Mucosa of stomach (tissue), 1 donor: ENCODE data around the gene TM7SF3.
"Not testable (repeated sequence)": the region's sequence is repeated elsewhere in the genome, so short reads cannot be mapped to it uniquely, and the experiment has no call there.

Experiments used
- H3K27me3 ChIP-seq: one replicate; pipeline ENCODE4 v1.7.0; 2013; ENCODE audit warnings: mild to moderate bottlenecking, low read length; ENCODE audit not compliant: control insufficient read depth, insufficient read depth
- H3K36me3 ChIP-seq: one replicate; pipeline ENCODE4 v1.7.0; 2013; ENCODE audit warnings: low read length; ENCODE audit not compliant: control insufficient read depth, insufficient read depth
- H3K4me1 ChIP-seq: one replicate; pipeline ENCODE4 v1.7.0; 2013; ENCODE audit warnings: mild to moderate bottlenecking, low read length; ENCODE audit not compliant: control insufficient read depth, insufficient read depth
- H3K4me3 ChIP-seq: one replicate; pipeline ENCODE4 v1.7.0; 2013; ENCODE audit warnings: low read length
- H3K9ac ChIP-seq: one replicate; pipeline ENCODE4 v1.7.0; 2013; ENCODE audit warnings: mild to moderate bottlenecking, low read length, moderate library complexity
- H3K9me3 ChIP-seq: one replicate; pipeline ENCODE4 v1.7.0; 2013; ENCODE audit warnings: mild to moderate bottlenecking, low read length, moderate library complexity; ENCODE audit not compliant: control insufficient read depth
- donor health status: Pancreatic carcinoma.

TM7SF3 gene

DNA sequence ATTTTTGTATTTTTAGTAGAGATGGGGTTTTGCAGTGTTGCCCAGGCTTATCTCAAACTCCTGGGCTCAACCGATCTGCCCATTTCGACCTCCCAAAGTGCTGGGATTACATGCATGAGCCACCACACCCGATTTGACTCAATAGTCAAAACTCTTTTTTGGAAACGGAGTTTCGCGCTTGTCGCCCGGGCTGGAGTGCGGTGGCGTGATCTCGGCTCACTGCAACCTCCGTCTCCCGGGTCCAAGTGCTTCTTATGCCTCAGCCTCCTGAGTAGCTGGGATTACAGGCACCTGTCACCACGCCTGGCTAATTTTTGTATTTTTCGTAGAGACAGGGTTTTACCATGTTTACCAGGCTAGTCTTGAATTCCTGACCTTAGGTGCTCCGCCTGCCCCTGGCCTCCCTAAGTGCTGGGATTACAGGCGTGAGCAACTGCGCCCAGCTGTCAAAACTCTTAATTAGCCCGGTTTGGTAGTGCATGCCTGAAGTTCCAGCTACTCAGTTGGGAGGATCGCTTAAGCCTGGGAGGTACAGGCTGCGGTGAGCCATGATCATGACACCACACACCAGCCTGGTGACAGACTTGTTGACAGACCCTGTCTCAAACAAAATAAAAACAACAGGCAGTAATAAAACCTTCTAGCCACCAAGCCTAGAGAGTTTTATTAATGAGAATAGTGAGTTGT, 20.6 kb upstream of the TM7SF3 start:
- no peaks in the 10 kb centered on the region for H3K9me3 ChIP-seq
- no peak overlapping the region for H3K4me3 ChIP-seq
- no peaks in the 10 kb centered on the region for H3K4me1 ChIP-seq
- peaks cover 12% of the 10 kb centered on the region for H3K36me3 ChIP-seq
- no peaks in the 10 kb centered on the region for H3K27me3 ChIP-seq
- H3K9ac ChIP-seq, result no peak overlapping the region

DNA sequence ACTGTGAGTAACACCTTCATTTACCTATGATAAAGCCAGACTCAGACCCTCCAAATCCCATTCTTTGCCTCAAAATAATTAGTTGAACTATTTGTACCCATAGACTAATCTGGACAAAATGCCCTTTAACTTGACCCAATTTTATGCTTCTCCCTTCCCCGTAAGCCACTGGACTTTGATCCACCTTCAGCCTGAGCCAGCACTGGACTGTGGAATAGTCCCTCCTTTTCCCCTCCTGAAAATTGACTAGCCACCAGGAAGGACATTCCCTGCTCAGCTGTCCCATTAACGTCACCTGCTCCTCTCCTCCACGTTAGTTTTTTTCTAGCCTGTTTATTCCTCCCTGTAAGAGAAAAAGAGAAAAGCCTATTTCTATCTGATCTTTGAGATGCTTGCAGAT, 18.5 kb upstream of the TM7SF3 start:
- Histone ChIP-seq H3K9me3 (no peaks in the 10 kb centered on the region), H3K27me3 (no peaks in the 10 kb centered on the region), H3K9ac (no peak overlapping the region), H3K4me1 (no peaks in the 10 kb centered on the region), H3K36me3 (peaks cover 17% of the 10 kb centered on the region), H3K4me3 (no peak overlapping the region)

DNA sequence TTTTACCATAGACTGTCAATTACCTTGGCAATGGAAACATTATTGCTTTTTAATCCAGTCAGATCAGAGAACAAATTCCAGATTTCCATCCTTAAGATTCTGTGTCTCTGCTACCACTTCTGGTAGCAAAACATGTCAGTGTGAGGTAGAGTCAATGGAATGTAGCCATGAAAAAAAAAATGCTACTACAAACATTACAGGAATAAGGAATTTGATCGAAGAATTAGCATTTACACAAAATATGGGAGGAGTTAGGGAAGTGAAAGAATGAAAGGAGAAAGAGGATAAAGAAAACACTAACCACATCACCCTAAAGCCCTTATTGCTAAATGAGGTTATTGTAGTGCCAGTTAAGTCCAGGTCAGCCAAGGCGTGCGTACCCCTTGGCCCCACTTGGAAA, 17.3 kb upstream of the TM7SF3 start:
- Histone ChIP-seq H3K36me3 (peaks cover 17% of the 10 kb centered on the region), H3K27me3 (no peaks in the 10 kb centered on the region)

DNA sequence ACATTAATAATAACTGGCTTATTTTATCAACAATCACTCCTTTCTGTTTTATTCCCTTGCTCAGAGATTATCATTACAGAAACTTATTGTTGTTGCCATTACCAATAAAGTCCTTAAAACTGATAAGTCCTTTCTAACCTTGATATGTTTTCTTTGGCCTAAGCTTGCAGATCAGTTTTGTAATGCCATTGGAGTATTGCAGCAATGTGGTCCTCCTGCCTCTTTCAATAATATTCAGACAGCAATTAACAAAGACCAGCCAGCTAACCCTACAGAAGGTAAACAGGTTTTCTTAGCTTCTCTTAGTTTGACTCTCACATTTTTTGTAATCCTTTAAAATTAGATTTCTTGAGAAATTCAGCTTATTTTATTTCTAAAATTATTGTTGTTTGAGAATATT, 12.1 kb upstream of the TM7SF3 start:
- Histone ChIP-seq H3K4me1 (peaks cover 14% of the 10 kb centered on the region), H3K9ac (no peak overlapping the region), H3K9me3 (no peaks in the 10 kb centered on the region), H3K4me3 (no peak overlapping the region), H3K27me3 (no peaks in the 10 kb centered on the region), H3K36me3 (peaks cover 5% of the 10 kb centered on the region)

More for the DNA sequence above, 17.3 kb upstream of the TM7SF3 start:
- no peaks in the 10 kb centered on the region for H3K9me3 ChIP-seq
- no peak overlapping the region for H3K4me3 ChIP-seq
- H3K4me1 ChIP-seq, result no peaks in the 10 kb centered on the region
- H3K9ac ChIP-seq, result no peak overlapping the region

DNA sequence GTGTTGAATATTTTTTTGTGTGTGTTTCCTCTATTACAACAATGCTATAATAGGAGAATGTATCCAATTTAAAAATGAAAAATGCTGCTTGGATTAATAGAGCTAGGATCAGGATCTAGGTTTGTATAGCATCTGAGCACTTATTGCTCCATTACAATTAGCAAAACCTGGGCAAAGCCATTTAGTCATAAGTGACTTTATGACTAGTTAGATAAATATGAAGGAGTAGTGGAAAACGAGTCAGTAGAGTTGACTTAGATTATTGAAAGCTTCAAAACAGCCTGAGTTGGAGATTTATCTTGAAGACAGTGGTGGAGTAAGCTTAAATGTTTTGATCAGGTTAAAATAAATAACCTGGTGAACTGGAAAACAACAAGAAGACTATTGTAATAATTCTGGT, 10.9 kb upstream of the TM7SF3 start:
- peaks cover 15% of the 10 kb centered on the region for H3K4me1 ChIP-seq
- H3K36me3 ChIP-seq, result peaks cover 5% of the 10 kb centered on the region
- no peaks in the 10 kb centered on the region for H3K9me3 ChIP-seq
- H3K27me3 ChIP-seq, result no peaks in the 10 kb centered on the region
- no peak overlapping the region for H3K9ac ChIP-seq
- H3K4me3 ChIP-seq, result no peak overlapping the region

DNA sequence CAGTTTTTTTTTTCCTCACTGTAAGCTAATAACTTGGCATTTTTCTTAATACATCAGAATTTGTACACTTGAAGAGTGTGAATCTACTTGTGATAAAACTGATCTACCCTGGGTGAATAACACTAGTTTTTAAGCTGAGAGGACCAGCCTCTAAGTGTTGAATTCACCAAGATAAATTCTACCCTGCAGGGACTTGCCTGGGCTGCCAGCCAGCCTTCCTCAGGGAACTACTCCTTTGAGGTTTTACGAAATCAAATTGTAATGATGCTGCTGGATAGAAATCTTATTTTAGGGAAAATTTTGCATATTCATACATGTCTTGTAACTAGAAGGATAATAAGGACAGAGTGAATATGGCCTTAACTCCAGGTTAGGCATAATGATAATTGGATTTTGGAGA, 10.1 kb upstream of the TM7SF3 start:
- peaks cover 15% of the 10 kb centered on the region for H3K4me1 ChIP-seq
- no peak overlapping the region for H3K4me3 ChIP-seq
- H3K36me3 ChIP-seq, result peaks cover 5% of the 10 kb centered on the region
- no peaks in the 10 kb centered on the region for H3K9me3 ChIP-seq
- no peaks in the 10 kb centered on the region for H3K27me3 ChIP-seq
- no peak overlapping the region for H3K9ac ChIP-seq

DNA sequence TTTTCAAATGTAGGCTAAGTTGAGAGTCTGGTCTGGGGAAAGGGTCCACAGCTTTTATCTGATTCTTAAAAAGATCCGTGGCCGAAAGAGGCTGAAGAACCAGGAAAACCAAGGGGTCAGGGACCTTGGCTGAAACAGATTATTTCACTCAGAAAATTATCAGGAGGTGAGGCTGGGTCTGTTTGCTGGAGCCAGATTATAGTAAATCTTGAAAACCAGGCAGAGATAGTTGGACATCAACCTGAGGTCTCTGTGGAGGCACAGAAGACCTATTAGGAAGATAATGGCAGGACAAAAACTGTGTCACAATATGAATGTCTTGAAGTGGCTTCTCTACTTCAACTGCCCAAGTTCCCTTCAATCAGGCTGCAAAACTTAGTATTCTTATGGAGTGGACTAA, 6.6 kb upstream of the TM7SF3 start:
- Histone ChIP-seq H3K9me3 (no peaks in the 10 kb centered on the region), H3K9ac (no peak overlapping the region), H3K4me1 (peaks cover 15% of the 10 kb centered on the region), H3K4me3 (no peak overlapping the region), H3K27me3 (no peaks in the 10 kb centered on the region), H3K36me3 (no peaks in the 10 kb centered on the region)

DNA sequence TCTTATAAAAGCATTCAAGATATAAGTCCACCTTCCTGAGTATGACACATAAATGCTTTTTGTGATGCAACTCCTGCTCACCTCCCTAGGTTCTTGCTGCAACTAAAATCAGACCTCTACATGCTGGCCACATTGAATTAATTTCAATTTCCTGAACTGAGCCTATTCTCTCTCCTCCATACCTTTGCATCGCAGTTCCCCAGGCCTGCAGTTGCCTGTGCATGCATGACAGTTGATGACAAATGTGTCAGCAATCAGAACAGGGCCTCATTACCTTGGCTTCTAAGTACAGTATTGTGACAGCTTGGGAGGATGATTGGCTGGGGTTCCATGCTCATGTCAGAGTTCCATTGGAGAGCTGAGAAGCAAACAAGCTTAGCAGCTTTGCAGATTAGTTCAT, 3.9 kb upstream of the TM7SF3 start:
- Histone ChIP-seq H3K4me1 (peaks cover 17% of the 10 kb centered on the region), H3K4me3 (no peak overlapping the region), H3K27me3 (no peaks in the 10 kb centered on the region), H3K36me3 (no peaks in the 10 kb centered on the region), H3K9me3 (no peaks in the 10 kb centered on the region), H3K9ac (no peak overlapping the region)

DNA sequence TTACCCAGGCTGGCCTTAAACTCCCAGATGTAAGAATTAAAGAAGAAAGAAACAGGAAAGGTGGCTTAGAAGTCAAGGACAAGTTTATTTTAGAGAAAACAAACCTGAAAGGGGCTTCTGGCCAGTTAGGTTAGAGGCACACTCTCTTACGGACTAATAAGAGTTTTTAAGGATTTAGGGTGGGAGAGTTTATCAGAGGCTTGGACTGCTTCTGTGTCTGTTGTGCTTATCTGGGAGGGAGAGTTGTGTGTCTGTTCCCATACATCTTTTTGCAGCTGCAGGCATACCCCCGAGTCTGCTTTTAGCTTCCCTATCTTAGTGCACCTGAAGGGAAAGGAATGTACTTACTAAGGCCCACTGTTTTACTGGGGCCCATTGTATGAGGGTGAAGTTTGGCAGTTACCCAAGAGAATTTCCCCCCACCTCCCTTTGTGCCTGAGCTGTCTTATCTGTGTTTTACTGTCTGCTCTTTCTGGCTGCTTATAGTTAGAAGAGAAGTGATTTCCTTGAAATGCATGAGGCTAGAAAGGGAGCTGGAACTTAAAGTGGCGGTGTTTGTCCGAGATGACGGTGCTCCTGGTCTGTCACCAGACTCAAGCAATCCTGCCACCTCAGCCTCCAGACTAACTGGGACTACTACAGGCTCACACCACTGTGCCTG, 3.1 kb upstream of the TM7SF3 start:
- peaks cover 19% of the 10 kb centered on the region for H3K4me1 ChIP-seq
- not testable (repeated sequence) for H3K27me3 ChIP-seq, H3K4me3 ChIP-seq, H3K9me3 ChIP-seq, H3K36me3 ChIP-seq, H3K9ac ChIP-seq

DNA sequence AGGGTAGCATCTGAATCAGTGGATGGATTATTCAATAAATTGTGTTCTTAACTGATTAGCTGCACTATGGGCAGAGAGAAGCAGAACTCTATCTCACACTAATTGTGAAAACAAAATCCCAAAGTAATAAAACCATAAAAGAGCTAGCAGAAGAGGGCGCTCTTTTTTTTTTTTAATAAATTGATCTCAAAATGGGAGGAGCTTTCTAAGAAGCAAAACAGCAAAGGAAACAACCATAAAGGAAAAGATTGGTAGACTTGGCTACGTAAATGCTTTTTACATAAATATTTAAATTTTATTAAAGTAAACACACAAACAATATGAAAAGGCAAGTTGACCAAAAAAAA, 1.5 kb upstream of the TM7SF3 start:
- Histone ChIP-seq H3K9ac (no peak overlapping the region), H3K9me3 (no peaks in the 10 kb centered on the region), H3K36me3 (no peaks in the 10 kb centered on the region), H3K27me3 (no peaks in the 10 kb centered on the region), H3K4me1 (peaks cover 19% of the 10 kb centered on the region), H3K4me3 (no peak overlapping the region)

DNA sequence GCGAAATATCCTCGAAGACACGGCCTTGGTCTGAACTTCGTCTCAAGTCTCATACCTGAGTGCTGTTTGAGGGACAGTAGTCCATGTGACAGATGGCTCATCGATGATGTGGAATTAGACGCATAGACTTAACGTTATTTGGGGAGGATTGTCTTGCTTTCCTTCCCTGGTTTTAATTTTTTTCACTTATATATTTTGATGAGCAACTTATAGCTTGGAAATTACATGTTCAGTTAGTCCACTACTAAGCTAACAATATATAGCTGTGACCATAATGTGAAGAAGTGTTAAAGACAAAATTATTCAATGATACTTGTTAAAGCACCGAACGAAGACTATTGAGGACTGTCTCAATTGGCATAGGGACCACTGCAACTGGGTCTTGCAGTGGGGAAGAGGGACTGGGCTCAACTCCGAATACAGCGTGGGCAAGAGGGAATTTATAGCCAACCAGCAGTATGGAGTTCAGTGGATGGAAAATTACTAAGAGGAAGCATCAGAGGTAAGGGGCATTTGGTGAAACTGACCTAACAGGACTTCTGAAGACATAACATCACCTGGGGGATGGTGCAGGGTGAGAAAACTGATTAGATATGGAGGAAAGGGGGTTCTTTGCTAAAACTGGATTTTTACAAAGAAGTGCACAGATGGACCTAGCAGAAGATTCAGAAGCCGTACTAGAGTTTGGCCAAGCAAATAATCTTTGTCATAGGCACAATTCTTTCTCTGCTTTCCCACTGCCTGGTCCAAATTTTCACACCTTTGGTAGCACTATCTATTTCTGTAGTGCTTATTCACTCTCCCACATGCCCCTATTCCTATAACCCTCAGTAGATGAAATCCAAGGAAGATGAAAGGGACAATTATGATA, 910 bp upstream of the TM7SF3 start:
- Histone ChIP-seq H3K4me1 (peaks cover 19% of the 10 kb centered on the region), H3K9ac (peak overlapping the region; percentile 95), H3K9me3 (no peaks in the 10 kb centered on the region), H3K27me3 (no peaks in the 10 kb centered on the region), H3K36me3 (no peaks in the 10 kb centered on the region), H3K4me3 (peak overlapping the region; percentile 78)

DNA sequence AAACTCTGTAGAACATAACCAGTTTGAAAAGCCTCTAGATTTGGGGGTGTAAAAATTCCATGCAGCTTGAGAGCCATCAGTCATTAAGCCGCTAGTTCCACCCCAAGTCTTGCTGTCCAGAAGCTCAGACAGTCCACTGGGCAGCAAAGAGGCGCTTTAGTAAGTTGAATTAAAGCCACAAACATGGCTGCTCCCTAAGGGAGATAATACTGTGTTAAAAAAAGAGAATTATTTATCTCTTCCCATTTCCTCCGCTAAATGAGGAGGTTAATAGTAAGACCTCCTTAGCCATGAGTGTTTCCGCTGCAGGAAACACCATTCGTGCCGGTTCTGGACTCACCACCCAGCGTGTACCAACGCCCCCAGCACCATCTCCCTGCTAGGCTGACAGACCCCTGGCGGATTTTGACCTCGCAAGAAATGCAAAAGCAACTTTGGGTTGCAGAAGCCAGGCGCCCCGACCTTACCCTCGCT, 536 bp downstream of the TM7SF3 start:
- Histone ChIP-seq H3K4me1 (peaks cover 19% of the 10 kb centered on the region), H3K9ac (peak overlapping the region; percentile 95), H3K9me3 (no peaks in the 10 kb centered on the region), H3K27me3 (no peaks in the 10 kb centered on the region), H3K36me3 (no peaks in the 10 kb centered on the region), H3K4me3 (peak overlapping the region; percentile 38)
